ENCODE measurements around the gene DHX36. TPM values are rescaled to one million over a fixed set of nuclear protein-coding genes. Genes with fewer than 3 reads are reported as not detected.

DHX36 gene
- polyA plus RNA-seq, 1 donor = 98.7 TPM

DNA sequence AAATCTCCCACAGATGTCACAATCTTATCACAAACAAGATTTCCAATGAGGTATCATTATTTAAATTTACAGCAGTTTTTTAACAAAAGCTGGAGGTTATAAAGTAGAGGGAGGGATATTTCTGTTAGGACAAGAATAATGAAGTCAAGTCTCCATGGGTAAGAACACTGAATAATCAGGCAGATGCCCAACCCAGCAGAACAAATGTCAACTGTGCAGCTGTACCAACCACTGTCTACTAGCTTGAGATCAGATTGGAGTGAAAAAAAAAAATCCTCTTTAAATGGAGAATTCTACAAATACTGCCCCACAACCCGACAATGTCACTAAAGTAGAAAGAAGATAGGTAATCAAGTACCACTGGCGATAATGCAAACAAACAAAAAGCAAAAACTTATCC, 30.3 kb downstream of the DHX36 start:
- DNase-seq = no peak

GRCh38 chr3:154290187-154290586, 34.1 kb downstream of the DHX36 start:
- DNase-seq = no peak

DNA sequence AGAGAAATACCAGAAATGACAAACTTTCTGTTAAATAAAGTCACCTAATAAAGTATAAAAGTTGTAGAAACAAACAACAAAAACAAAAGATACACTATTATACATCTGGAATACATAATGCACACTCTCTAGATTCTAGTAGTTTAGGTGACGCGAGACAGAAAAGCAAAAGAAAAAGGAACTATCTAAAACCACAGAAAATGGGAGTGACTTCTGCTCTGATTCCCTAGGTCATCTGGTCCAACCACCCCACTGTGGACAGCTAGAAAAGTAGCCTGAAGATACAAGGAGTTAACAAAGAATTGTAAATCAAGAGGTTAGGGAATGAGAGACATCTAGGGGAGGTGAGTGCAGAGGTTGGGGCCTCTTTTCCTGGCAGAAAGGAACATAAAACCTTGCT, 39.1 kb downstream of the DHX36 start:
- no peak for DNase-seq

DNA sequence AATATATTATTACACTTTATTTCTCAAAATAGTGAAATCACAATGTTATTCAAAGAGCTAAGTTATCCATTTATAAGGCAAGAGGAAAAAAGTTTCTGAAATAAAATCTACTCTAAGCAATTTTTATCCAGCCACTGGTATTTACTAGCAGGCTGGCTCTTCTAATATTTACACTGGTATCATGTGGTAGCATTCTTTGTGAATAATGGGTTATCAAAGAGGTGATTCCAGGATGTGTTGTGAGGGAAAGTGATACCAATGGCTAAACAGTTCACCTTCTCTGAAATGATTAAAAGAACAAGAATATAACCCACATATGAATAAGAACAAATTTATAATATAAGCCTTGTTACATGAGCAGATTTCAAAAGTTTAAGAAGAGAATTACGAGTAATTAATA, 44.1 kb downstream of the DHX36 start:
- DNase-seq = no peak

DNA sequence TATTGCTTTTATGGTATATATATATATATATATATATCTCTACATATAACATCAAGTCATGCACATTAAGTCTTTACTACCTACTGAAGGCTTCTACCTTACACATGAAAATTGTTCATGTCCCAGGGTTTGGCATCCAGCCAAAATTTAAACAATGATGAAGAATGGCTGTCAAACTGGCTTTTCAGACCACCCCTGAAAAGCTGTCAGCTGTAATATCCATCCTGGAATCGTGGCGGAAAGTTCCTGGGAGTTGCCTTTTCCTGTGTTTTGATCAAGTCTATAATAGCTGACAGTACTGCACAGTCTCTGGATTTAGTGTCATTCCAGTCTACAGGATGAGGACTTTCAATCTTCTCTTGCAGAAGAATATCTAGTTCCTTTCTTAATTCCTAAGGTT, 48.3 kb downstream of the DHX36 start:
- no peak for DNase-seq

DNA sequence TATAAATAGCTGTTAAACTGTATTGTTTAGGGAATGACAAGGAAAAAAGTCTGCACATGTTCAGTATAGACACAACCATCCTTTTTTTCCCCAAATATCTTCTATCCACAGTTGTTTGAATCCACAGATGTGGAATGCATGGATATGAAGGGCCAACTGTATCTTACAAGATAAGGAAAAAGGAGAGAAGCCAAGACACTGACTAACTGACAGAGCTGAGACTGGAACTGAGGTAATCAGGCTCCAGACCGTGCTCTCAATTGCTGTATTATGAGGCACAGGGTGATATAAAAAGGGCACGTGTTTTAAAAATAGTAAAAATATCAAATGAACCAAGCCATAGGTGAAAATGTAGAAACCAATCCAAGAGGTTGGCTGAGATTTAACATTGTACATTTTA, 49.0 kb downstream of the DHX36 start:
- no peak for DNase-seq

GRCh38 chr3:154274348-154274747, 49.9 kb downstream of the DHX36 start:
- no peak for DNase-seq

DNA sequence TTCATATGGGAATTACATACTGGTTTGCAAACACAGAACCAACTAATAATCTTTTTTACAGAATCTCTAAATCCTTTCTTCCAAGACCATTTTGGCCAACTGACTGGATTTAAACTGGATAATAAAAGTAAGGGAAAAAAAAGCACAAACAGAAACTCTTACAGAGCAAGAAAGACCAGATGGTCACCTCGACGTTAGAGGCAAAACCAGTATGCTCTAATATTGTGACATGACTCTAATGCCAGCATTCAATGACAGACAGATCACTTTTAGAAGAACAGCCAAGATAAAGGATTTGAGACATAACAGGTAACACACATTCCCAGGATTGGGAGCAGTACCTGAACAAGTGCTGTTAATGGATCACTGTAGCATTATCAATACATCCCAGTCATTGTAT, 50.9 kb downstream of the DHX36 start:
- DNase-seq = no peak

DNA sequence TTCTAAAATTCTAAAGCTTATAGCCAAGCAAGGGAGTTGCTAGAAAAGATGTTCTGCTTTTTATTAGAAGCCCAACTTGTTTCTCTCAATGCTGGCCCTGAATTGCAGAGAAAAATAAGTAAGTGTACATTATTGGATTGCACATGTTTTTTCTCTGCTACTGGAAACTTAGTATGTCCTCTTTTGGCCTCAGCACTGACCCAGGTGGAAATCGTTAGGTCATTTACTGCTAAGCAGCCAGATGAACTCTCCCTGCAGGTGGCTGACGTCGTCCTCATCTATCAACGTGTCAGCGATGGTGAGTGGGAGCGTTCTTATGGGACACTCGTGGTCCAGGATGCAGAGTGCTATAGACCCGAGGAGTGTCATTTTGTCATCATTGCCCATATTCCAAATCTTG, 69.8 kb downstream of the DHX36 start:
- no peak for DNase-seq

- peak; percentile 89 for DNase-seq
These were observed 71.3 kb downstream of the DHX36 start for GRCh38 chr3:154252759-154253638.

- no peak for DNase-seq
These were observed 72.7 kb downstream of the DHX36 start for GRCh38 chr3:154251610-154252009.

- no peak for DNase-seq
These were observed 74.0 kb downstream of the DHX36 start for GRCh38 chr3:154250291-154250690.

DNA sequence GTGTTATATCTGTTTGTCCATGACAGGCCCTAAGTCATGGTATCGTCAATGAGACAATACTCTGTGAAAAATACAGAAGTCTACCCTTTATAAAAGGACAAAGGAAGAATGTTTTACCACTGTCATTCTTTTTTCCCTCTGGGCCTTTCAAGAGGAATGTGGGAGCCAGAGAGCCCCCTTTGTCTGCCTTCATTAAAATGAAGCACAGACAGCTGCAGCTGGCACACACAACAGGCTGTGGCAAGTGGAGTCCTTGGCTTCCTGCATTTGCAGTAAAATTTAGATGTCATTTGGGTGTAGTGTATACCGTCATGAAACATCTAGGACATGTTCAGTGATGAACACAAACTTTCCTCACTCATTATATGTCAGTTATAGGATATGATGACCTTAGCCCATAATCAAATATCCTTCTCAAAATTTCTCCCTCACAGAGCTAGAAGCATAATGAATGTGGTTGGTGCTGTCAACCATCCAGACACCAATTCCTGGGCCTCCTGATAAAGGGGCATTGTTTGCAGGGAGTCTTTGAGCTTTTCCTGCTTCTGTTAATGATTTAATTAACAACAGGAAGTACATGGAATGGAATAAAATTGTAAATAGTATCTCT, 76.4 kb downstream of the DHX36 start:
- DNase-seq = no peak

DNA sequence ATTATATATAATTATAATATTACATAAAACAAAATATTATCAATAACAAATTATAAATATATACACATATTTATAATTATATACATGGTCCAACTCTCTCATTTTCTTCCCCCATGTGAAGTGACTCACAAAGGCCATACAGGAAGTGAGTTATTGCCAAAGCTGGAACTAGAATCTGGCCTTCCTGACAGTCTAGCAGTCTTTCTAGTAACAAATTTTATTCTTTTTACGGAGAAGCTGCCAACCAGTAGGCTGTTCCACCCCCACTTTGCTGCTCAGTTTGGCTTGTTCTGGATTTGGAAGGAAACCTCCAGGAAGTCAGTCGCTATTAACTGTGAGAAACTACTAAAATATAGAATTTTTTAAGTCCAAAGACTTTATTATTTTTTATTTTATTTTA, 79.6 kb downstream of the DHX36 start:
- no peak for DNase-seq

GRCh38 chr3:154243353-154243752, 80.9 kb downstream of the DHX36 start:
- no peak for DNase-seq

- no peak for DNase-seq
These were observed 81.5 kb downstream of the DHX36 start for GRCh38 chr3:154242766-154243165.

DNA sequence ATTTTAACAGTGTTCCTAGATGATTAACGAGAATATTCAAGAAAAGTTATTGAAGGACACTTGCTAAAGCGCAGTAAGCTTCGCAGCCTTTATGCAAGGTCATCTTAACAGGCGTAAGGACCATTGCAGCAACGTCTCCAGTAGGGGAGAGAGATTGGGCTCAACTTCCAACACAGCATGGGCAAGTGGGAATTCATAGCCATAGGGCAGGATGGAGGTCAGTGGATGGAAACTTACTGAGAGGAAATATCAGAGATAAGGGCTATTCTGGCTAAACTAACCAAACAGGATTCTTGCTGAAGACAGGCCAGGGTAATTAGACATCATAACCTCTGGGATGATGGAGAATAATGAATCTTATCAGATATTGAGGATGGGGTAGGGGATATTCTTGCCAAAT, 82.8 kb downstream of the DHX36 start:
- DNase-seq = no peak

DNA sequence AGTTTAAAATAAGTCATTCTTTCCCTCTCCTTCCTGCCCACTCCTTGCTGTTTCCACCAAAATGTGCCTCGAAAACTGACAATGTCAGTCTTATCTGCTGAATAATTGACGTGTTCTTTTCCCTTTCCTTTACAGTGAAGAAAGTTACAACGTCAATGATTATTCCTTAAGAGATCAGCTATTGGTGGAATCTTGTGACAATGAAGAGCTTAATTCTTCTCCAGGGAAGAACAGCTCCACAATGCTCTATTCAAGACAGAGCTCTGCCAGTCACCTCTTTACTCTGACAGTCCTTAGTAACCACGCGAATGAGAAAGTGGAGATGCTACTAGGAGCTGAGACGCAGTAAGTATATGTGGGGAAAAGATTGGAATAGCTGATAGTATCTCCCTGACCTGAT, 84.1 kb downstream of the DHX36 start:
- no peak for DNase-seq

DNA sequence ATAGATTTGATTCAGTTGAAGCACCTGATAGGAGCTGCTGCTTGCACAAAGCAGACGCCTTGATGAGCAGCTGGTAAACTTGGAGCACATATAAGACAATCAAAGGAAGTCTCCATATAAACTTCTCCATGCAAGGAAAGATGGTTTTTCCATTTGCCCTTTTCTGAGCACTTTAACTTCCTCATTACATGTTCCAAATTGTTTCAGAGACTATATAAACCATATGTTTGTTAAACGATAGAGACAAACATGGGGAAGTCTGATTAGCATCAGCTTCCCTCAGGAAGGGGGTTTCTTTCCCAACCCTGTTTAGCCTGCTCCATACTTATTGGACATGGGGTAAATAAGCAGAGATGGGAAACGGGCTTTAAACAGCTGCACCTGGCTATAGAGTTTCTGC, 88.0 kb downstream of the DHX36 start:
- DNase-seq = no peak

DNA sequence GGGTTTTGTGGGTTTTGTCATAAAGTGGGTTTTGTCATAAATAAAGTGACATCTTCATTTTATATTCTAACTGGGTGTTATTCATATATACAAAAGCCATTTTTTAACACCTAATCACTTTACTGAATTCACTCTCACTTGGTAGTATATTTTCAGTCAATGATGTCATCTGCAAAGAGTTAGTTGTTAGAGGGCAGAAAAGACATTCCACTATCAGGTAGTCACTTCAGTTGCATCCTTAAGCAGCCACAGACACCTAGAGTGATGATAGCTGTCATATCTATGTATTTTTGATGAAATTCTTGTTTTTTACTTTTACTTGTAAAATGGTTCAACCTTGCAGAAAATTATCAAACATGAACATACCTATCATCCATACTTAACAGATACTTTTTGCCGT, 89.0 kb downstream of the DHX36 start:
- no peak for DNase-seq

DNA sequence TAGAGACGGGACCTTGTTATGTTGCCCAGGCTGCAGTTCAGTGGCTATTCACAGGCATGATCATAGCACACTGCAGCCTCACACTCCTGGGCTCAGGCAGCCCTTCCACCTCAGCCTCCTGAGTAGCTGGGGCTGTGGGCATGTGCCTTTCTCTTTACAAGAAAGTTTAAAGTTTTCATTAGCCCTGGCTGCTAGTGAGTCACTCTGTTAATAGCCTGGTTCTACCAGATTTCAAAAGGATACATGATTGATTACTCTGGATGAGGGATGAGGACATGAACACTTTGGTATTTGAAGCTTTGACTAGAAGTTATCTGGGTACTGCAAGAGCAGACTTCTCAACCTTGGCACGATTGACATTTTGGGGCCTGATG, 95.1 kb downstream of the DHX36 start:
- no peak for DNase-seq

- no peak for DNase-seq
These were observed 95.6 kb downstream of the DHX36 start for GRCh38 chr3:154228561-154229216.

GRCh38 chr3:154227531-154227930, 96.8 kb downstream of the DHX36 start:
- DNase-seq = peak; percentile 20

Measured in left kidney (tissue), 2 donors.